Fibroblast of skin of scalp (primary cell): Measurements from ENCODE around the gene CHORDC1. TPM values are rescaled to one million over a fixed set of nuclear protein-coding genes. Genes with fewer than 3 reads are reported as not detected.
"Not testable (repeated sequence)": the region's sequence is repeated elsewhere in the genome, so short reads cannot be mapped to it uniquely, and the experiment has no call there.

ENCODE experiments used
- DNase-seq: peaks from one replicate; pipeline ENCODE4 v3.0.0-alpha.2; 2013
- polyA plus RNA-seq, 2 experiments: library from polyadenylated mRNA; unstranded; fragments of 120-200 nt; gene quantifications; one replicate each; pipeline ENCODE4 v1.2.1, GENCODE V29; 2013; ENCODE audit not compliant: insufficient read length in 2 of 2

Gene CHORDC1
- 39.5 TPM for polyA plus RNA-seq (2013, experiment 1 of 2; ENCODE audit: insufficient read length)
- polyA plus RNA-seq (2013, experiment 2 of 2; ENCODE audit: insufficient read length), result 38.2 TPM

GRCh38 chr11:90222459-90223247 lies at the start of gene CHORDC1:
Gene CHORDC1 (minus strand): TSS chr11:90223049. CDS start chr11:90222954, 95 bp downstream.
- DNase-seq, result peak; percentile 88

GRCh38 chr11:90257158-90257525 lies 34.3 kb upstream of the CHORDC1 start:
- no peak for DNase-seq

DNA sequence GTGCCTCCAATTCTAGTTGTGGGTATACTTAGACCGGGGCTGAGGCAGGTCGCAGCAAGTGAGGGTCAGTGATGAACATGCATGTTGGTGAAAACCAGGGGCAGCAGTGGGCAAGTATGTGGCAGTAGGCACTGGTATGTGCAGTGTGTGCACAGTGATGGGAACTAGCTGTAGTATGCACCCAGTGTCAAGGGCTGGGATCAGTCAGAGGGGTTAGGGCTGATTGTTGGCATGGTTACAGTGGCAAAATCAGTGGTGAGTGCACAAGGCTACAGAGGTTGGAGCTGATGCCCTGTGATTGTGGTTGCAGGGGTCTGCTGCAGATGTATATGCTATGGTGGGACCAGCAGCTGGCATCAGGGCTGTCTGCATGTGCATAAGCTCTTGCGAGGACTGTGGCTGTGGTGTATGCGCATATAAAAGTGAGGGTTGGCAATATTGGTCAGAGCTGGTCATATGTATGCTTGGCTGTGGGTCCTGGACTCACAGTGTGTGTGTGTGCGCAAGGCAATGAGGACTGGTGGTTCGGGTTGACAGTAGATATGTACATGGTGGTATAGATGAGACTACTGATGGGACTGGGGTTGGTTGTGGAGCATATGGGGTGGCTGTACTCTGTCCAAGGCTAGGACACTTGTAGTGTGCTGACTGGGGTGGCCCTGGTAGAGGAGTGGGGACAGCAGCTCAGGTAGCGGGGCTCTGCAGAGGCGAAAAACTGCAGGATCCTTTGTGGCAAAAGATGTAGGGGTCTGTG lies 33.7 kb upstream of the CHORDC1 start:
- DNase-seq, result no peak

GRCh38 chr11:90254065-90254464 lies 31.2 kb upstream of the CHORDC1 start:
- no peak for DNase-seq

- no peak for DNase-seq
These were observed 29.2 kb upstream of the CHORDC1 start for GRCh38 chr11:90252053-90252452.

- DNase-seq, result no peak
These were observed 28.8 kb upstream of the CHORDC1 start for GRCh38 chr11:90251599-90251998.

GRCh38 chr11:90250970-90251369 lies 28.1 kb upstream of the CHORDC1 start:
- no peak for DNase-seq

- no peak for DNase-seq
These were observed 23.6 kb upstream of the CHORDC1 start for GRCh38 chr11:90246468-90246867.

GRCh38 chr11:90243534-90243933 lies 20.7 kb upstream of the CHORDC1 start:
- DNase-seq, result no peak

- DNase-seq, result no peak
These were observed 20.1 kb upstream of the CHORDC1 start for GRCh38 chr11:90242894-90243416.

DNA sequence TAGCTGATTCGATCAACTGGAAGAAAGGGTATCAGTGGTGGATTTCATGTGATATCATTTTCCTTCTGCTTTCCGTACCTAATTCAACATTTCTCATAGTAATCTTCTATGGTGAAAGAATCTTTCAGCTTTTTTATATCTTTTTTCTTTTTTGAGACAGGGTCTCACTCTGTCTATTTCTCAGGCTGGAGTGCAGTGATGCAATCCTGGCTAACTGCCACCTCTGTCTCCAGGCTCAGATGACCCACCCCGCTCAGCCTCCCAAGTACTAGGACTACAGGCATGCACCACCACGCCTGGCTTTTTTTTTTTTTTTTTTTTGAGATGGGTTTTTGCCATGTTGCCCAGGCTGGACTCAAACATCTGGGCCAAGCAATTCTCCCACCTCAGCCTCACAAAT lies 18.6 kb upstream of the CHORDC1 start:
- DNase-seq, result no peak

DNA sequence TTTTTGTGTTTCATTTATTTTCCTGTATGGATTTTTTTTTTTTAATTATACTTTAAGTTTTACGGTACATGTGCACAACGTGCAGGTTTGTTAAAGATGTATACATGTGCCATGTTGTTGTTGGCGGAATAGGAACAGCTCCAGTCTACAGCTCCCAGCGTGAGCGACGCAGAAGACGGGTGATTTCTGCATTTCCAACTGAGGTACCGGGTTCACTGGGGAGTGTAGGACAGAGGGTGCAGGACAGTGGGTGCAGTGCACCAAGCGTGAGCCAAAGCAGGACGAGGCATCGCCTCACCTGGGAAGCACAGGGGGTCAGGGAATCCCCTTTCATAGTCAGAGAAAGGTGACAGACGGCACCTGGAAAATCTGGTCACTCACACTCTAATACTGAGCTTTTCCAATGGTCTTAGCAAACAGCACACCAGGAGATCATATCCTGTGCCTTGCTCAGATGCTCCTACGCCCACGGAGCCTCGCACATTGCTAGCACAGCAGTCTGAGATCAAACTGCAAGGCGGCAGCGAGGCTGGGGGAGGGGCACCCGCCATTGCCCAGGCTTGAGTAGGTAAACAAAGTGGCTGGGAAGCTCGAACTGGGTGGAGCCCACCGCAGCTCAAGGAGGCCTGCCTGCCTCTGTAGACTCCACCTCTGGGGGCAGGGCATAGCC lies 17.3 kb upstream of the CHORDC1 start:
- not testable (repeated sequence) for DNase-seq

- no peak for DNase-seq
These were observed 14.2 kb upstream of the CHORDC1 start for GRCh38 chr11:90237004-90237403.

- no peak for DNase-seq
These were observed 12.7 kb upstream of the CHORDC1 start for GRCh38 chr11:90235526-90235925.

DNA sequence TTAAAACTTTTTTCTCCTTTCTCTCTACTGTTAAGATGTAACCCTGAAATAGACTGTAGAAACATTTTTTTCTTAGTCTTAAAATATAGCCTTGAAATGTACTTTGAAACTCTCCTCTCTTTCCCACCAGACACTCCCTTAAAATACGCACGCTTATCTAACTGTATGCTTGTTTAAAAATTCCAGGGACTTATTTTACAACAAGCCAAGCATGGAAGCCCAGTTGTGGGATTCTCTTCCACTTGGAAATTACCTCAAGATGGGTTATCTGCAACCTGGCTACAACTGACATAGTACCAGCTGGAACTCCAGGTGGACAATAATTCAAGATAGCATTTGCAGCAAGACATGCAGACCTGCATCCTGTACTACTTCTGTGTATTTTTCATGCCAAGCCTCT lies 12.1 kb upstream of the CHORDC1 start:
- DNase-seq, result no peak

DNA sequence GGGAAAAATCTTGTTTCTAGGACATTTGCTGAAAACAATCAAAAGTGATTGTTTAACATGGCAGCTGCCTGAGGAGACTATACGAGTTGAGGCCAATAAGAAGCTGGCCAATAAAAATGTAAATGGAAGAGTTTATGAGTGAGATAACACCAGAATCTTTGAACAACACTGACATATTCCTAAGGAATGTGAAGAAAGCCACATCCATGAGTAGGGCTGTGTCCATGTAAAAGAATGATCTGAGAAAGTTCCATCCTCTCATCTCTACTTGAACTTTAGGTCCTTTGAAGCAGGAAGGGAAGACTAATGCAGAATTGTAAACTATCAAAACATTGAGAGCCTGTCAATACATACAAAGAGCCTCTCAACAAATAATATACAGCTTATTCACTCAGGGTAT lies 6.9 kb upstream of the CHORDC1 start:
- DNase-seq, result peak; percentile 23

GRCh38 chr11:90228056-90228455 lies 5.2 kb upstream of the CHORDC1 start:
- no peak for DNase-seq

GRCh38 chr11:90223248-90223585 lies 368 bp upstream of the CHORDC1 start:
- DNase-seq, result no peak

- DNase-seq, result no peak
These were observed 918 bp downstream of the CHORDC1 start for GRCh38 chr11:90221803-90222458.

DNA sequence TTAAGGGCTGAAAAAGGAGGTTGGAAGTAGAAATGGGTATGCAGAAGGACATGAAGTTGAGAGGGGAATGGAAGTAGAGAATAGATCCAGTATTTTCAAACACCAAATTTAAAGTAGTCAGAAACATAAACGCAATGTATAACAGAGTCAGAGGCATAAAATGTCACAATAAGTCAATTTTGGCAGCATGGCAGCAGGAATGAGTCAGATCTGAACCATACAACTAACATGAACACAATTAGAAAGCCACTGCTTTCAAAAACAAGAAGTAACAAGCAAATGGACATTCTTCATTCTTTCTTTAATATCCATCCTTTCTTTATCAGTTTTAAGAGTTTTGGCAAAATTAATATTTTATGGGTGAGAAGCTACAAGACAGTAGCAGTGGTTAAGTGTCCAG lies 2.5 kb downstream of the CHORDC1 start:
- DNase-seq, result peak; percentile 54

- no peak for DNase-seq
These were observed 3.4 kb downstream of the CHORDC1 start for GRCh38 chr11:90219438-90219837.

GRCh38 chr11:90218606-90219005 lies 4.2 kb downstream of the CHORDC1 start:
- no peak for DNase-seq

DNA sequence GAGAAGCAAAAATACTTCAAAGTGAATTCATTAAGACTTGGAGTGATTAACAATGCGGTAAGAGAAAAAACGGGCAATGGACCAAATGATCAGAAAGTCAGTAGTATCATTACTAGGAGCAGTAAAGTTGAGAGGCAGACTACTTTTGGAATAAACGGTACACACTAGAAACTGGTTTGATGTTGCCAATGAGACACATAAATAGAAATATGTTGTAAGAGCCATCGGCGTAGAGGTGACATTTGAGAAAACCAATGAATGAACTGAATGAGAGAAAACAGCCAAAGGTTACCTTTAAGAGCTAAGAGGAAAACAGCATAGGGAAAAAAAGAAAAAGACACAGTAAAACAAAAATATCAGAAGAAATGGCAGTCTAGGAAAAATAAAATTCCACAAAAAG lies 6.2 kb downstream of the CHORDC1 start:
- no peak for DNase-seq
